ENCODE measurements around the gene THUMPD3. TPM values are rescaled to one million over a fixed set of nuclear protein-coding genes. Genes with fewer than 3 reads are reported as not detected.

The THUMPD3 gene
- total RNA-seq, 6 experiments from 2014 or later = 46.3 to 59.2 (median 51.9) TPM

DNA sequence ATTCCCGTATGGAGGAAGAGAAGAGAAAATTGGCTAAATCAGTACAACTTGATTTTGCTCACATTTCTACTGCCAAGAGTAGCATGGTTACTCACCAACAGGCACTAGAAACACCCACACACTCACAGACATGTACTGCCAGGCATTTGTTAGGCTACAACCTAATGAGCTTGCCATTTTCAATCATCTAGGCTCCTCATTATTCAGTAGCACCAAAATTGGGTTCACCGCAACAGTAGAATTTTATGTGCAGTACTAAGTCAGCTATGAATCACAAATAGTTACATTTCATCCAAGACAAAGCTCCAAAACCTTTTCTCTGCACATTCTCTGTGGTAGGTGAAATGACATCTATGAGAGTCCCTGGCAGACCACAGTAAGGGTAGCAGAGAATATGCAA lies 15.0 kb upstream of the THUMPD3 start:
- peaks cover 56% of the 10 kb centered on the region for H3K4me1 Mint-ChIP-seq (ENCODE audit: low read depth)
- no peaks in the 10 kb centered on the region for H3K9me3 Mint-ChIP-seq
- H3K27me3 Mint-ChIP-seq (ENCODE audit: insufficient read depth) = peaks cover 4% of the 10 kb centered on the region
- H3K27ac Mint-ChIP-seq = peak overlapping the region; percentile 45
- peak overlapping the region; percentile 55 for H3K4me3 Mint-ChIP-seq
- no peak for TF ChIP-seq CTCF (IDR thresholded peaks at IDR 0.05)
- no peaks in the 10 kb centered on the region for H3K36me3 Mint-ChIP-seq (ENCODE audit: low read depth)
- peak; percentile 96 for DNase-seq

GRCh38 chr3:9349321-9350117 lies 13.3 kb upstream of the THUMPD3 start:
- peak overlapping the region; percentile 48 for H3K4me3 Mint-ChIP-seq
- H3K27me3 Mint-ChIP-seq (ENCODE audit: insufficient read depth) = peaks cover 4% of the 10 kb centered on the region
- peaks cover 61% of the 10 kb centered on the region for H3K4me1 Mint-ChIP-seq (ENCODE audit: low read depth)
- no peak for TF ChIP-seq CTCF (IDR thresholded peaks at IDR 0.05)
- peak; percentile 86 for DNase-seq
- H3K9me3 Mint-ChIP-seq = no peaks in the 10 kb centered on the region
- H3K27ac Mint-ChIP-seq = peak overlapping the region; percentile 75
- no peaks in the 10 kb centered on the region for H3K36me3 Mint-ChIP-seq (ENCODE audit: low read depth)

DNA sequence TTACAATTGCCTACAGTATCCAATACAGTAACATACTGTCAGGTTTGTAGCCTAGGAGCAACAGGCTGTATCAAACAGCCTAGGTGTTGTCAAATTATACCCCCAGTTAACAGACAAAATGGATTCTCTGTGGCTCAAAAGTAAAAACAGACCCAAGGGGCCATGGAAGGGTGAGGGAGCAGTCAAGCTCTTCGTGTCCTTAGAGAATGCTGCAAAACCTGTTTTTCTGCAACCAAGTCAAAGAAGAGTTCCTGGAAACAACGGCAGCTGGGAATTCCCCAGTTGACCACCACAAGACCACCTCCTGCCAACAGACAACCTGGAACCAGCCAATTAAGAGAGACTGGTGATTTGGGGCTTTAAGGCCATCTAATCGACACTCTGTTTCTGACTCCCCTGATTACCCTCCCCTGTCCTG lies 11.1 kb upstream of the THUMPD3 start:
- peaks cover 66% of the 10 kb centered on the region for H3K4me1 Mint-ChIP-seq (ENCODE audit: low read depth)
- no peak for TF ChIP-seq CTCF (IDR thresholded peaks at IDR 0.05)
- H3K4me3 Mint-ChIP-seq = no peak overlapping the region
- DNase-seq = no peak
- no peaks in the 10 kb centered on the region for H3K9me3 Mint-ChIP-seq
- H3K27me3 Mint-ChIP-seq (ENCODE audit: insufficient read depth) = peaks cover 4% of the 10 kb centered on the region
- no peaks in the 10 kb centered on the region for H3K36me3 Mint-ChIP-seq (ENCODE audit: low read depth)
- no peak overlapping the region for H3K27ac Mint-ChIP-seq

GRCh38 chr3:9352917-9353752 lies 9.7 kb upstream of the THUMPD3 start:
- DNase-seq = peak; percentile 63

More at GRCh38 chr3:9352917-9353752, 9.7 kb upstream of the THUMPD3 start:
- H3K27ac Mint-ChIP-seq = no peak overlapping the region
- no peaks in the 10 kb centered on the region for H3K36me3 Mint-ChIP-seq (ENCODE audit: low read depth)
- H3K4me3 Mint-ChIP-seq = 0 out of 2 replicates have a peak overlapping the region, but pooled peaks have one; percentile 11
- H3K4me1 Mint-ChIP-seq (ENCODE audit: low read depth) = peaks cover 52% of the 10 kb centered on the region
- H3K9me3 Mint-ChIP-seq = no peaks in the 10 kb centered on the region
- peaks cover 4% of the 10 kb centered on the region for H3K27me3 Mint-ChIP-seq (ENCODE audit: insufficient read depth)
- TF ChIP-seq CTCF (IDR thresholded peaks at IDR 0.05) = peak; percentile 92
